IPS-NIHi7 (cell line): Measurements from ENCODE around the gene SLC2A3.
A peak's percentile ranks its signal among the peaks of the same experiment; 100 is the strongest.
"Not testable (repeated sequence)": the region's sequence is repeated elsewhere in the genome, so short reads cannot be mapped to it uniquely, and the experiment has no call there.

ENCODE experiments used
- DNase-seq: peaks from one replicate; pipeline ENCODE4 v3.0.0; 2012; ENCODE audit warnings: mixed read lengths; ENCODE audit errors: extremely low spot score

Gene SLC2A3

GRCh38 chr12:7951671-7952070, 15.7 kb upstream of the SLC2A3 start:
- DNase-seq: no peak

- DNase-seq: not testable (repeated sequence)
These were observed 14.4 kb upstream of the SLC2A3 start for GRCh38 chr12:7950230-7950943.

- DNase-seq: no peak
These were observed 12.7 kb upstream of the SLC2A3 start for GRCh38 chr12:7948589-7949260.

GRCh38 chr12:7947011-7947410, 11.0 kb upstream of the SLC2A3 start:
- no peak for DNase-seq

GRCh38 chr12:7944760-7945159, 8.8 kb upstream of the SLC2A3 start:
- DNase-seq: not testable (repeated sequence)

GRCh38 chr12:7940906-7941305, 4.9 kb upstream of the SLC2A3 start:
- DNase-seq: no peak

- DNase-seq: no peak
These were observed 2.0 kb upstream of the SLC2A3 start for GRCh38 chr12:7937833-7938506.

GRCh38 chr12:7934889-7935492, 996 bp downstream of the SLC2A3 start:
- DNase-seq: no peak

- DNase-seq: no peak
These were observed 1.7 kb downstream of the SLC2A3 start for GRCh38 chr12:7934091-7934888.

- peak; percentile 77 for DNase-seq
These were observed 2.7 kb downstream of the SLC2A3 start for GRCh38 chr12:7933255-7933726.

- DNase-seq: not testable (repeated sequence)
These were observed 3.3 kb downstream of the SLC2A3 start for GRCh38 chr12:7932599-7933240.

- no peak for DNase-seq
These were observed 6.7 kb downstream of the SLC2A3 start for GRCh38 chr12:7929083-7929792.

- no peak for DNase-seq
These were observed 8.5 kb downstream of the SLC2A3 start for GRCh38 chr12:7927470-7927869.

GRCh38 chr12:7926068-7926666, 9.8 kb downstream of the SLC2A3 start:
- not testable (repeated sequence) for DNase-seq

- DNase-seq: no peak
These were observed 12.4 kb downstream of the SLC2A3 start for GRCh38 chr12:7923241-7924236.

GRCh38 chr12:7921181-7921580, 14.8 kb downstream of the SLC2A3 start:
- not testable (repeated sequence) for DNase-seq

- not testable (repeated sequence) for DNase-seq
These were observed 17.8 kb downstream of the SLC2A3 start for GRCh38 chr12:7918268-7918590.

GRCh38 chr12:7917392-7918267, 18.4 kb downstream of the SLC2A3 start:
- DNase-seq: no peak
